Inflammatory macrophage treated with lipopolysaccharide for 1 hour (primary cell): Measurements from ENCODE around the gene BLOC1S5.
"Not testable (repeated sequence)": the region's sequence is repeated elsewhere in the genome, so short reads cannot be mapped to it uniquely, and the experiment has no call there.

Source experiments
- DNase-seq, 2 donors: peaks; one replicate each; pipeline ENCODE4 v3.0.0-alpha.2; 2020 to 2022

The BLOC1S5 gene

DNA sequence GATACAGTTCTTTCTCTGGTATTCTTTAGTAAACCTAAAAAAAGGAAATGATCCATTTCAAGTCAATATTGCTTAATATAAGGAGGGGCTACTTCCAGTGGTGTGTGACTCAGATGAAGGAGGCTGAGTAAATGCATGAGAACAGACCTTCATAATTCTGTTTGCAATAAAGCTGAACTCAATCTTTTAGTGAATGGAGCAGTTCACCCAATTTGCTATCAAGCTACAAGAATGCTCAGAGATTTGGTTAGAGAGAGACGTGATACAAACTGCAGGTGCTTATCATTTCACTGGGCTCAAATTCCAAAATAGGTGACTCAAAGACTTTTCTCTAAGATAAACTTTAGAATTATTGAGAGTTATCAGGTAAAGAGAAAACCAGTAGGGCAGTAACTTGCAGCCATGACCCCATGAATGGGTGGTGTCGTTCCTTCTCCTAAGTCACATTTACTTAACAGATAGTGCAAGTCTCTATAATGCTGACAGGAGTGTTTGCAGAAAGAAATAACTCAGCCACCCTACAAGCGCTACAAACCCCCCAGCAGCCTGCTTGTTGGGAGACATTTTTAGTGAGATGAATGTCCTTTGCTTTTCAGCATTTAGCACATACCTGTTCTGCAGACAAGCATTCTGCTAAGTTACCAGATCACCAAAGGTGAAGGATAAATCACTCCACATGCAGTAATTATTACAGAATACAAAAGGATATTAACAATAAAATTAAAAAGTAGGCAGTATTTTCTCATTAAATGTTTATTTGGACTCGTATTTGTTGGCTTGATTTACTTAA lies 16.4 kb upstream of the BLOC1S5 start:
- DNase-seq = peak; percentile 81 to 86

DNA sequence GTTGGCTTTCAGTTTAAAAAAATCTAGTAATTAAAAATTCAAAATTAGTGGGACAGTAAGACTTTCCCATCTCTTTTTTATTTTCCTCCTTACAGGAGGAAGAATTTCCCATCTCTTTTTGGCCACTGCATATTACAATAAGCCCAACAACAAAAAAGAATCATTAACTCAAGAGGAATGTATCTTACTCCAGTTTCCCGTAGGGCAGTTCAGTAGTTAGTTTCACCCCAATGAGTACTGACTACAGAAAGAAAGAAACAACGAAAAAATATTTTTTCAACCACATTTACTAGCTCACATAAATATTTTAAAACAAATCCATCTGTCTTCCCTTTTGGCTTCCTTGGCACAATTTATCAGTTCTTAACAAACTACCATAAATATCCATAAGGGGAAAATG lies 14.9 kb upstream of the BLOC1S5 start:
- DNase-seq = no peak

DNA sequence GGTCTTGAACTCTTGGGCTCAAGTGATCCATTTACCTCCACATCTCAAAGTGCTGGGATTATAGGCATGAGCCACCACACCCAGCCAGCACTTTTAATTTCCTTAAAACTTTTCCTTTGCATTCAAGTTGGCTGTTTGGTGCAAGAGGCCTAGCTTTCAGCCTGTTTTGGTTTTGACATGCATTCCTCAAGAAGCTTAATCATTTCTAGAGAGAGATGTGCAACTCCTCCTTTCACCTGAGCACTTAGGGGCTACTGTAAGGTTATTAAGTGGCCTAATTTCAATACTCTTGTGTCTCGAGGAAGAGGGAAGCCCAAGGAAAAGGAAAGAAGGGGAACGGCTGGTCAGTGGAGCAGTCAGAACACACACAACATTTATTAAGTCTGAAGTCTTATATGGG lies 13.8 kb upstream of the BLOC1S5 start:
- DNase-seq = no peak

DNA sequence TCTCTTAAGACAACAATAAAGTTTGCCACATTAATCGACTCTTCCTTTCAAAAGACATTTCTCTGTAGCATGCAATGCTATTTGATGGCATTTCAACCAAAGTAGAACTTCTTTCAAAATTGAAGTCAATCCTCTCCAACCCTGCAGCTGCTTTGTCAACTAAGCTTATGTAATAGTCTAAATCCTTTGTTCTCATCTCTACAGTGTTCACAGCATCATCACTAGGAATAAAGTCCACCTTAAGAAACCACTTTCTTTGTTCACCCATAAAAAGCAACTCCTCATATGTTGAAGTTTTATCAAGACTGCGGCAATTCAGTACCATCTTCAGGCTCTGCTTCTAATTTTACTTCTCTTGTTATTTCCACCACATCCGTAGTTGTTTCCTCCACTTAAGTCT lies 11.5 kb upstream of the BLOC1S5 start:
- DNase-seq = no peak

DNA sequence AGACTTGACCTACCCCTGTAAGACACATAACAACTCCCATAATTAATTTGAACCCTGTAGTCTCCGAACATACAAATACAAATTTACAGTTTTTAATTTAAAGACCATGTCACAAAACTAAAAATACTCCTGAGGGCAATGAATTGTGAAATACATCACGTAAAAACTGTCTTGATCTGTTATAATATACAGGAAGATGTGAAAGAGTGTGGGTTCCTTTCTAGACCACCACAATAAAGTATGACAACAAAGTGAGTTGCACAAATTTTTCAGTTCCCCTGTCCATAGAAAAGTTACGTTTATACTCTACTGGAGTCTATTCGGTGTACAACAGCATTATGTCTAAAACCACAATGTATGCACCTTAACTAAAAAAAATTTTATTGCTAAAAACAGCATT lies 11.0 kb upstream of the BLOC1S5 start:
- no peak for DNase-seq

DNA sequence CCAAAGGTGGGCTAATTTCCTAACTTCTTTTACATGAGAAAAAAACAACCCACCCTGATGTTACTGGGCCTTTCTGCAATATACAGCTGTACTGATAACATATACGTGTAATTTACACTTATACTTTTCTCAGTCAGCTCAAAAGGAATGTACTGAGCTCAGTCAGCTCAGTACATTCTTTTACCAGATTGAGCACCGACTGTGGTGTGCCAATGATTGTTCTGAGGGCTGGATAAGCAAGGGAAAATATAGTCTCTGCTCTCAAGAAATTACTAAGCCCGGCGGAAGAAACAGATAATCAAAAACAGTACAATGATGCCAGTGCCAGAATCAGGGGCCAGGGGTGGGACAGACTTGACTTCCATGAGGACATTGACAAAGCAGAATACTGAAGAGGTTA lies 10.0 kb upstream of the BLOC1S5 start:
- DNase-seq = no peak

DNA sequence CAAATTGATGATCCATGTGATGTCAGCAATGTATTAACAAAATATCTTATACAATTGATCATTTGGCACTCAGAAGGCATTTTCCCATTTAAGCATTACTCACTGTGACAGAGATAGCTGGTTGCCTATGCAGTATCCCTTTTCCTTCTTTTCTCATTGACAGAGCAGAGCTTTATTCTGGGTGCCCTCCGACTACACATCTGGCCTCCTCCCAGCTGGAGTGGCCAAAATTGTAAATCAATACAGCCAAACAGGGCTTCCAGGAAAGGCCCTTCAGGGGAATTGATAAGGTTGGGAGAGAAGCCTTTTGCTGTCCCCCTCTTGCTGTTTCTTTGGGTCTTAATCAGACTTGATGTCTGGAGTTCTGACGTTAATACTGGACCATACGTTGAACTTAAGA lies 9.6 kb upstream of the BLOC1S5 start:
- DNase-seq = no peak

DNA sequence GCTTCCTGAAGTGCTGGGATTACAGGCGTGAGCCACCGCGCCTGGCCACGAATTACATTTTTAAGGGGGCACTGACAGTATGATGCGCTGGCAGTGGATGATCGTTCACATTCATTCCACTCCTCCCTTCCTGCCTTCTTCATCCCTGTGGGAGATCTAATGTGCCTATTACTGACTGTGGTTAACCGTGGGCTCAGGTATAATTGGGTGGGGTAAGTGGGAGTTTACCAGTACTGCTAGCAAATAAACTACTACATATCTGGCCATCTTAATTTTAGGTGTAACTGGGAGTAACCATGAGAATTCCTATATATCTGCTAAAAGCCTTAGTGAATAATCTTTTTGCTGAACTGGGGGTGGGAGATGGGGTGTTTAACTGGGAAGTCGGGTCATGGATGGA lies 6.5 kb upstream of the BLOC1S5 start:
- DNase-seq = no peak

DNA sequence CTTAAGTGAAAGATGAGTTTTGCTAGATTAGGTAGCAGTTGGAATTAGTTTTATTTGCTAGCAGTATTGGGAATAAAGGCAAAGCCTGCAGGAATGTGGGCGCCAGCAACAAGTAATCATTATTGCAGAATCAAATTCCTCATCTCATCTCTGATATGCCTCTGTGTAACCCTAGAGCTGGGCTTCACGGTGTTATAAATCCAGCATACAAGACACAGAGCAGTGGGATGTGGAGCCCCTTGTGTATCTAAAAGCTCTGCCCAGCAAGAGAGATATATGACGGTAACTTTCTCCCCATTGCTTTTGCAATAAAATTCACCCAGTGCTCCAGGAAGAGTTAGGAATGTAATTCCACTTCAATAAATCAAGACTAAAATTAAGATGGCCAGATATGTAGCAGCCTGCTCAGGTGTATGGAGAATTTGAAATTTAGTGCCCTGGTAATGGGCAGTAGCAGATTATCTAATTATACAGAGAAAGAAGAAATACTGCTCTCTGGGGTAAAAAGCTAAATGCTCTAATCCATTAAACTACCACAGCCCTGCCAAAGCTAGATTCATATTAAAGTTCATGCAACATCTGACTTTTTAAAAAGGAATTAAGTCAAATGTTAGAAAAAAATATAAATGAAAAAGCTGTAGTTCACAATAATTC lies 5.6 kb upstream of the BLOC1S5 start:
- DNase-seq = no peak

DNA sequence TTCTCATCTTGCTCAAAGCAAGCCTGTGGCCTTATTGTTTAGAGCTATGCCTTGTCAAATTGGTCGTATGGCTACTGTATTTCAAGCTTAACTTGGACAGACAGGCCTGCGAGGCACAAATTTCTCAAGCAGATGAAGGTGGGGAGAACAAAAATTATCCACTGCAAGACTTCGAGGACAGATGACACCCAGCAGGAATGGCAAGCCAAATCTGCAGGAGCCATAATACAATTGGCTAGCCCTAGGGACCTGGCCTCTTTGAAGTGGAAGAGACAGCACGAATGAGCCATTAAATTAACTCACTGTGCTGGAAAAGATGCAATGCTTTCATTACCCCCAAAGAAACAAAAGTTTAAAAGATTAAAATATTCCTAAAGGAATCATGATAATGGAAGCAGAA lies 5.0 kb upstream of the BLOC1S5 start:
- DNase-seq = no peak

DNA sequence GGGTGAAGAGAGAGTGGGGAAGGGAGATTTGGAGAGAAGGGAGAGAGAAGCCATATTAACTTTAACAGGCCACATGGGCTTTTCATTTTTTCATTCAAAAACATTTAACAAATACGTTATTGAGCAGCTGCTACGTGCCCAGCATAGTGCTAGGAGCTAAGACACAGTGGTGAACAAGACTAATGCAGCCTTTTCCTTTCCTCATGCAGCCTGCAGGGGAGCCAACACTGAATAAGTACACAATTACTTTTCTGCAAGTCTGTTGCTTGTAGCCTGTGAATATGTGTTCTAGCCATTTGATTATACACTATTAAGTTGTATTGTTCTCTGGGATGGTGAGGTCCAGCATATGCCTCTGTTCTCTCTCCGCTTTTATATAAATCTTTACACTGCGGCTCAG lies 1.9 kb upstream of the BLOC1S5 start:
- no peak for DNase-seq

DNA sequence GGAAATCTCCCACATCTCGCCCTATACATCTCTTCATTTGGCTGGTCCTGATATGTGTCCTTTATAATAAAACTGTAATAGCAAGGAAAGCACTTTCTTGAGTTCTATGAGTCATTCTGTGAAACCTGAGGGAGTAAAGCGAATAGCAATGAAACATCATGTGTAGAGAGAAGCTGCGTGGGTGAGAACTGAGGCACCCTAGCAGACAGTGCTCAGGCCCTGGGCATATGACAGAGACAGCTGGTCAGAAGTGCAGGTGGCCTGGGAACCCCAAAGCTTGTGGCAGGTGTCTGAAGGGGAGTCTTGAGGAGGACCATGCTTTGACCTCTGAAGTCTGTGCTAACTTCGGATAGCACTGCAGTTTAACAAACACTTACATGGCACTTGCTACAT lies 1.3 kb upstream of the BLOC1S5 start:
- peak in 1 of 2 donors; percentile 61 for DNase-seq

DNA sequence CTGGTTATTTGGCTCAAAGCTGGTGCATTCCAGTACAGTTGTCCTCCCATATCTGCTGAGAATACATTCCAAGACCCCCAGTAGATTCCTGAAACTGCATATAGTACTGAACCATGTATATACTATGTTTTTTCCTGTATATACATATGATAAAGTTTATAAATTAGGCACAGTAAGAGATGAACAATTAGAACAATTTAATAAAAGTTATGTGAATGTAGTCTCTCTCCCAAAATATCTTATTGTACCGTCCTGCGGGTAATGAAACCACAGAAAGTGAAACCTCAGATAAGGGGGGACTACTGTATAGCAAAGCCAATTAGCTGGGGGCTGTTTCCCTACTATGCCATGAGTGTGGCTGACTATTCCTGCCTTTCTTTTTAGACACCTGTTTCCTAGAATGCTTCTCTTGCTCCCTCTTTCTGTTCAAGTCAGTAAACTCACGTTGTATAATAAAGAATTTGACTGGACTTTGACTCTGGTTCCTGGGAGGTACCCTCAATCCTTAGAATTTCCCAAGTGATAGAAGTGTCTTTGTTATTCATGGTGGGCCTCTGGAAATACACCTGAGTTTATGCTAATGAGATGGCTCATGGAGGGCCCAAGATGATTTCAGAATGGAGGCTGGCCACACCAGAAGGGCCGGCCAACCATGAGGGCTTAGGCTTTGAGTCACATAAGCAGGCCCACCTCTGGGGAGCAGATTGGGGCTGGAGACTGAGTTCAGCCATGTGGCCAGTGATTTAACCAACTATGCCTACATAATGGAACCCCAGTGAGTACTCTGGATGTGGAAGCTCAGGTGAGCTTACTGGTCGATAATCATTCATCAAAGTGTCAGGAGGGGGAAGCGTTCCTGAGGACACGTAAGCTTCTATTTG lies 689 bp upstream of the BLOC1S5 start:
- no peak for DNase-seq

DNA sequence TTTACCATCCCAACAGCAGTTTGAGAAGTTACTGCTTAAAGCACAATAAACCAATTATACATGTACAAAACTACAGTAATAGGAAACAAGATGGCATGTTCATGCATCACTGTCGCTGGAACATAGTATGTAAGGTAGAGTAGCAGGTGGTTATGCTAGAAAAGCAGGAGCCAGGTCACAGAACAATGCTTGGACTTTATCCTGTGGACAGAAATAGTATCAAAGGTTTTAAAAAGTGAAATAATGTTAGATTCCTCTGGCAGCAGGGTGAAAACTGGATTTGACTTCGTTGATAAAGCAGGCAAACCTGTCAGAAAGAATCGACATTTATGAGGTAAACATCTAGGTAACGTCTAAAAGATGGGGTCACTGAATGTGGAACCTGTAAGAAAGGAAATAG lies 2.5 kb downstream of the BLOC1S5 start:
- DNase-seq = no peak

DNA sequence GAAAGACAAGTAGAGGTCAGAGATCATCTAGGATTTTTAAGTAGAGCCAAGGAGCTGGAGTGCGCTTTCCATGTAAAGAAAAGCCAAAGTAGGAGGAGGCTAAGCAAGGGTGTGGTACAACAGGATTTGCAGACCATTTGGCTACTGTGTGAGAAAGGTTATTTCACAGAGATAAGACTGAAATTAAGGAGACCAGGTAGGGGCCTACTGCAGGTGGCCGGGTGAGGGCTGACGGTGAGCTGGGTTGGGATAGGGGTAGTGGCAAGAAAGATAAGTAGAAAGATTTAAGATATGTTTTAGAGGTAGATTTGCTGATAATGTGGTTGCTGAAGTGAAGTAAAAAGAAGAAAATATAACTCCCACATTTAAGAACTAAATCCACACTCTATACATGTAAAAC lies 3.8 kb downstream of the BLOC1S5 start:
- DNase-seq = no peak

DNA sequence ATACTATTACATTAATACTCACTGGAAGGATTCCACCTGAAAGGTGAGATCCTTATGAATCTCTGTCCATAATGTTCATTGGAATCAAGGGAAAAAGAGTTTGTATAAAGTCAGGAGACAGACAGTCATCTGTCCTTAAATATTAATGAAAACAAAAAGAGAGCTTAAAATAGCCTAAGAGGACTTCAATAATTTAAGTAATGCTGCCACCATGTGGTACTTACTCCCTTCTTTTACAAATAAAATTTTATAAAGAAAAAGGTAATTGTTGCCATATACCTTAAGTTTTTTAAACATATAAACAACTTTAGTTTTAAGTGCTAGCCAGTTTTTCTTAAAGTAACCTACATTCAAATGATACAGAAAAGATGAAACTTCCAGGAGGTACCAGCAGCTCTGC lies 5.1 kb downstream of the BLOC1S5 start:
- DNase-seq = peak in 1 of 2 donors; percentile 34

DNA sequence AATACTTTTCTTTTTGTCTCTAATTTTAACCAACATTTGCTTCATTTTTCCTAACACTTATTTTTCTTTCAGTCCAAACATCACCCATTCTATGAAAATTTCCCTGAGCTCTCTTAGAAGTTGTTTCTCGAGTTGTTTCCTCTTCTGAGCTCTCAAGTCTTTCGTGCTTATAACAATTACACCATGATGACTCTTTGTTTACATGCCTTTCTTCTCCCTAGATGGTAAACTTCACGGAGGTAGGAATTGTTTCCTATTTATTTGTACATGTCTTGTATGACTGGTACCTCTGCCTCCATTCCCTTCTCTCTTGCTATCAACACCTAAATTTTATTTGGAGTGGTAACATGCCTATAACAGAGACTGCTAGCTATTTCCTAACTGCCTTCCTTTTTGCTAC lies 6.4 kb downstream of the BLOC1S5 start:
- no peak for DNase-seq

DNA sequence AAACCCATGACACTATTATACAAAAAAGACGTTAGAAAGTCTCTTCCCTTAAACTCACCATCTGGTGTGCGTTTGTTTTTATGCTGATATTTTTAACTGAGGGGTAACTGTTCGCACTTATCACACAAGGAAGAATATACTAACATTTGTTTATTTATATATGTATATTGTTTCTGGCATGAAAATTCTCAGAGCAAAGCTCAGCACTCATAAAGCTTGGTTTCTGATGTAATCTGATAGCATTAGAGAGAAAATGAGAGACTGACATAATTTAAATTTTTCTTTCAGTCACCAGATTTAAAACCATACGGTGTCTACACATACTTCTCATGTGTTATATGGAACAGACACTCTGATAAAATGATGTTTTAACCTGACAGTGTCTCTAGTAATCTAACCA lies 6.9 kb downstream of the BLOC1S5 start:
- no peak for DNase-seq

DNA sequence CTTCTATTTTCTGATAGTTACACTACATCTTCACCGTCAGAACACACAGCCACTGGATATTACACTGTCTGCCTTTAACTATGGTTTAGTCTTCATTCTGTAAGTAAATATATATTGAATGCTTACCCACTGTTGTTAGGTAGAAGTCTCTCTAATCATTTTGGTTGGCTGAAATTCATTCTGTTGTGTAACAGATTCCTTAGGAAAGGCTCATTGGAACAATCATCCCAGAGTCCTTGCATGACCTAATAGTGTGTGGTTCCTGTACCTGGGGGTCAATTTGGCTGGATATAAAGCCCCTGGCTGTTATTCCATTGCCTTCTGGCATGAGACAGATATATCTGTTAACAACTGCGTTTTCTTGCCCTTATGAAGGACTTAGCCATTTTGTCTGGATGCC lies 9.9 kb downstream of the BLOC1S5 start:
- DNase-seq = no peak

DNA sequence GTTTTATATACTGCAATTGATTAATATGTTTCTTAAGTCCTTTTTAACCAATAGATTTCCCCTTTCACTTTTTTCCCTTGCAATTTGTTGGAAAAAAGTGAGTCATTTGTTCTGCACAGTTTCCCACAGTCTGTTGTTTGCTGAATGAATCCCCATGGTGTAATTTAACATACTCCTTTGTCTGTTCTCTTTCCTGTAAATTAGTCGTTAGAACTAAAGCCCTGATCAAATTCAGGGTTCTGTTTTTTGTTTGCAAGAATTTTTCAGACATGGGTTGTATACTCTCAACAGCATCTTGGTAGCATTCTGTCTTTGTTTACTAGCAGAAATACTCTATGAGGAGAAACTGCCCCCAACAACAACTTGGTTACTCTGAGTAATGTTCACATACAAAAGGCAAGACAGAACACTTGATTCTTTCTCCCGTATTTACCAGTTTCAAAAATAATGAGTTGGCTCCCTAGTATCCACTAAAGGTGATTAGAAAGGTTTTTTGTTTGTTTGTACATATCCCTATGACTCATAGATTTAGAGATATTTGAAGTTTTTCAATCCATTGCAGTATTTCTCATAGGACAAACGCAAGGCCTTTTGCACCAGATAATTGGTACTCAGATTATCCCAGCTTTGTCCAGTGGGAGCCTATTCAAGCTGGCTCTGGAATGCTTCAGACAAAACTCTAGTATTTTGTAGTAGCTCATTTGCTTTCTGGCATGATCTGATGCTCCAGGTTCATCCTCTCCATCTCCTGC lies 16.5 kb downstream of the BLOC1S5 start:
- DNase-seq = no peak

DNA sequence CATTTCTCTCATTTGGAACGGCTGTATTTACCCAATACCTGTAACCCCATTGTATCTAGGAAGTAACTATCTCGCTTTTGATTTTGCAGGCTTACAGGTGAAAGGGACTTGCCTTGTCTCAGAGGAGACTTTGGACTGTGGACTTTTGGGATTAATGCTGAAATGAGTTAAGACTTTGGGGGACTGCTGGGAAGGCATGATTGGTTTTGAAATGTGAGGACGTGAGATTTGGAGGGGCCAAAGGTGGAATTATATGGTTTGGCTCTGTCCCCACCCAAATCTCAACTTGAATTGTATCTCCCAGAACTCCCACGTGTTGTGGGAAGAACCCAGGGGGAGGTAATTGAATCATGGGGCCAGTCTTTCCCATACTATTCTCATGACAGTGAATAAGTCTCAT lies 18.4 kb downstream of the BLOC1S5 start:
- DNase-seq = not testable (repeated sequence)

DNA sequence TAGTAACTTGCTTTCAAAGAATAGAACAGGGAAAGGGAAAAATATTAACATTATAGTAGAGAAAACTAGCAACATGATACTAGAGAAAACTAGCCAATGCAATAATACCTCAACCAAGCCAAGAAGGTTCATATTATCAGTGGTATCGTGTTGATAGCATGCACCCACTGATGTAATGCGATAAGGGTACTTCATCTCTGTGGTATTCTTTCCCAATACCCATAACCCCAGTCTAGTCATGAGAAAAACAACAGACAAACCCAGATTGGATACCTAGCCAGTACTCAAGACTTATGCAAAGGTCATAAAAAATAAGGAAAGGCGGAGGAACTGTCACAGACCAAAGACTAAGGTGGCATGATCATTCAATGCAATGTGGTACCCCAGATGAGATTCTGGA lies 21.0 kb downstream of the BLOC1S5 start:
- DNase-seq = no peak
